ENCODE data around the gene PAX5.
A peak's percentile ranks its signal among the peaks of the same experiment; 100 is the strongest.

Gene PAX5

GRCh38 chr9:37011530-37011929 is 22.5 kb downstream of the PAX5 start:
- DNase-seq = no peak

- no peak for DNase-seq
Observed at GRCh38 chr9:37010976-37011375, 23.1 kb downstream of the PAX5 start.

GRCh38 chr9:37010180-37010579 is 23.9 kb downstream of the PAX5 start:
- no peak for DNase-seq

- no peak for DNase-seq
Observed at GRCh38 chr9:37007295-37007694, 26.8 kb downstream of the PAX5 start.

GRCh38 chr9:37005517-37006140 is 28.4 kb downstream of the PAX5 start:
- no peak for DNase-seq

- no peak for DNase-seq
Observed at GRCh38 chr9:37004424-37004935, 29.6 kb downstream of the PAX5 start.

- no peak for DNase-seq
Observed at GRCh38 chr9:37002413-37003217, 31.5 kb downstream of the PAX5 start.

- DNase-seq = no peak
Observed at GRCh38 chr9:37002036-37002412, 32.0 kb downstream of the PAX5 start.

- DNase-seq = no peak
Observed at GRCh38 chr9:37001459-37001858, 32.6 kb downstream of the PAX5 start.

- no peak for DNase-seq
Observed at GRCh38 chr9:36999728-37000333, 34.2 kb downstream of the PAX5 start.

- DNase-seq = no peak
Observed at GRCh38 chr9:36997414-36997813, 36.7 kb downstream of the PAX5 start.

- no peak for DNase-seq
Observed at GRCh38 chr9:36996706-36997086, 37.4 kb downstream of the PAX5 start.

GRCh38 chr9:36995927-36996705 is 38.0 kb downstream of the PAX5 start:
- DNase-seq = peak; percentile 78

- no peak for DNase-seq
Observed at GRCh38 chr9:36993933-36994764, 39.9 kb downstream of the PAX5 start.

GRCh38 chr9:36992501-36993316 is 41.4 kb downstream of the PAX5 start:
- DNase-seq = no peak

GRCh38 chr9:36991516-36992134 is 42.4 kb downstream of the PAX5 start:
- DNase-seq = peak; percentile 88

- DNase-seq = no peak
Observed at GRCh38 chr9:36988848-36989247, 45.2 kb downstream of the PAX5 start.

- DNase-seq = no peak
Observed at GRCh38 chr9:36987891-36988290, 46.2 kb downstream of the PAX5 start.

- no peak for DNase-seq
Observed at GRCh38 chr9:36987409-36987808, 46.7 kb downstream of the PAX5 start.

GRCh38 chr9:36986468-36987408 is 47.3 kb downstream of the PAX5 start:
- DNase-seq = no peak

Measured in 8988T (cell line).